ENCODE measurements around the gene PTPRT. TPM values are rescaled to one million over a fixed set of nuclear protein-coding genes. Genes with fewer than 3 reads are reported as not detected.

Gene PTPRT
- total and polyA plus RNA-seq, 2 donors (not counting 1 experiment from before 2014, with no cell fraction given): not detected

DNA sequence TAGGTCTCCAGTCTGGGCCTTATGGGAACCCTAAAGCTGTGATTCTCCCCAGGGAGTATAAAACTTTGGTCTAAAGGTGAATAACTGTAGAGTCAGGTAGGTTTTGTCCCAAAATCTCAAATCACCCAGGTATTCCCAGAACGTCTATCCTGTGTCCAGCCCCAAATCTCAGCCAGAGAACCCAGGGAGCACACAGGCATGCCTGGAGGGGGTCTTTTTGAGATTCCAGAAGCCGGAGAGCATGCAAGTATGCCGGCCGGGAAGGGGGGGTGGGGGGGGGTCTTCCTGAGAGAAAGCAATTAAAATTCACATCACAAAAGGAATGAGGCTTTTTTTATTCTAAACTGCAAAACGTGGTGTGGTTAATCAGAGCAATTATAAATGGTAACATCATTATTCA is 210.0 kb downstream of the PTPRT start:
- TF ChIP-seq, protein P1, sequence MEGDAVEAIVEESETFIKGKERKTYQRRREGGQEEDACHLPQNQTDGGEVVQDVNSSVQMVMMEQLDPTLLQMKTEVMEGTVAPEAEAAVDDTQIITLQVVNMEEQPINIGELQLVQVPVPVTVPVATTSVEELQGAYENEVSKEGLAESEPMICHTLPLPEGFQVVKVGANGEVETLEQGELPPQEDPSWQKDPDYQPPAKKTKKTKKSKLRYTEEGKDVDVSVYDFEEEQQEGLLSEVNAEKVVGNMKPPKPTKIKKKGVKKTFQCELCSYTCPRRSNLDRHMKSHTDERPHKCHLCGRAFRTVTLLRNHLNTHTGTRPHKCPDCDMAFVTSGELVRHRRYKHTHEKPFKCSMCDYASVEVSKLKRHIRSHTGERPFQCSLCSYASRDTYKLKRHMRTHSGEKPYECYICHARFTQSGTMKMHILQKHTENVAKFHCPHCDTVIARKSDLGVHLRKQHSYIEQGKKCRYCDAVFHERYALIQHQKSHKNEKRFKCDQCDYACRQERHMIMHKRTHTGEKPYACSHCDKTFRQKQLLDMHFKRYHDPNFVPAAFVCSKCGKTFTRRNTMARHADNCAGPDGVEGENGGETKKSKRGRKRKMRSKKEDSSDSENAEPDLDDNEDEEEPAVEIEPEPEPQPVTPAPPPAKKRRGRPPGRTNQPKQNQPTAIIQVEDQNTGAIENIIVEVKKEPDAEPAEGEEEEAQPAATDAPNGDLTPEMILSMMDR (conservative IDR thresholded peaks at IDR 0.05 in 1 of 2, IDR thresholded peaks at IDR 0.05 in 1 of 2; ENCODE audit: low read depth in 1 of 2, low read length in 2 of 2): no peak
- TF ChIP-seq EZH2 (IDR thresholded peaks at IDR 0.05; ENCODE audit: low read length, missing control alignments): no peak
- Histone ChIP-seq H3K9ac (ENCODE audit: insufficient read depth, low read length) (no peak overlapping the region), H3K4me1 (ENCODE audit: control insufficient read depth, extremely low read depth, insufficient read depth, low read length) (no peaks in the 10 kb centered on the region), H4K20me1 (ENCODE audit: control insufficient read depth, extremely low read depth, insufficient read depth, low read length) (no peaks in the 10 kb centered on the region), H3K36me3 (ENCODE audit: control insufficient read depth, insufficient read depth, low read length) (no peaks in the 10 kb centered on the region), H3K79me2 (ENCODE audit: control insufficient read depth, insufficient read depth, low read length) (no peaks in the 10 kb centered on the region), H2AFZ (ENCODE audit: low read length) (no peak overlapping the region), H3K27me3 (ENCODE audit: control insufficient read depth, insufficient read depth, low read length) (no peaks in the 10 kb centered on the region), H3K27ac (ENCODE audit: insufficient read depth, low read length) (no peak overlapping the region), H3K4me2 (ENCODE audit: extremely low read depth, insufficient read depth, low read length) (no peak overlapping the region), H3K4me3 (replicated peaks in 1 of 4; ENCODE audit: control extremely low read depth in 1 of 4, insufficient read depth in 1 of 4, low read depth in 3 of 4, low read length in 4 of 4) (no peak overlapping the region), H3K9me3 (ENCODE audit: control insufficient read depth, insufficient read depth, low read depth, low read length) (no peaks in the 10 kb centered on the region)
- no peak for DNase-seq (ENCODE audit: low read depth in 2 of 2)

- no peak overlapping the region for H2AFZ ChIP-seq (ENCODE audit: low read length)
- no peak for TF ChIP-seq EZH2 (IDR thresholded peaks at IDR 0.05; ENCODE audit: low read length, missing control alignments)
- TF ChIP-seq, protein P1 (conservative IDR thresholded peaks at IDR 0.05 in 1 of 2, IDR thresholded peaks at IDR 0.05 in 1 of 2; ENCODE audit: low read depth in 1 of 2, low read length in 2 of 2): no peak
- H3K79me2 ChIP-seq (ENCODE audit: control insufficient read depth, insufficient read depth, low read length): no peaks in the 10 kb centered on the region
- no peaks in the 10 kb centered on the region for H3K36me3 ChIP-seq (ENCODE audit: control insufficient read depth, insufficient read depth, low read length)
- no peak overlapping the region for H3K4me2 ChIP-seq (ENCODE audit: extremely low read depth, insufficient read depth, low read length)
- H3K27ac ChIP-seq (ENCODE audit: insufficient read depth, low read length): no peak overlapping the region
- H3K4me3 ChIP-seq (replicated peaks in 1 of 4; ENCODE audit: control extremely low read depth in 1 of 4, insufficient read depth in 1 of 4, low read depth in 3 of 4, low read length in 4 of 4): no peak overlapping the region
- no peak for DNase-seq (ENCODE audit: low read depth in 2 of 2)
- H4K20me1 ChIP-seq (ENCODE audit: control insufficient read depth, extremely low read depth, insufficient read depth, low read length): no peaks in the 10 kb centered on the region
- no peaks in the 10 kb centered on the region for H3K9me3 ChIP-seq (ENCODE audit: control insufficient read depth, insufficient read depth, low read depth, low read length)
- no peaks in the 10 kb centered on the region for H3K4me1 ChIP-seq (ENCODE audit: control insufficient read depth, extremely low read depth, insufficient read depth, low read length)
- H3K27me3 ChIP-seq (ENCODE audit: control insufficient read depth, insufficient read depth, low read length): no peaks in the 10 kb centered on the region
- H3K9ac ChIP-seq (ENCODE audit: insufficient read depth, low read length): no peak overlapping the region
Observed at GRCh38 chr20:42978184-42978974, 211.3 kb downstream of the PTPRT start.

GRCh38 chr20:42975974-42976373 is 213.7 kb downstream of the PTPRT start:
- H3K9ac ChIP-seq (ENCODE audit: insufficient read depth, low read length): no peak overlapping the region
- DNase-seq (ENCODE audit: low read depth in 2 of 2): no peak

More at GRCh38 chr20:42975974-42976373, 213.7 kb downstream of the PTPRT start:
- no peaks in the 10 kb centered on the region for H3K36me3 ChIP-seq (ENCODE audit: control insufficient read depth, insufficient read depth, low read length)
- no peak for TF ChIP-seq EZH2 (IDR thresholded peaks at IDR 0.05; ENCODE audit: low read length, missing control alignments)
- TF ChIP-seq, protein P1 (conservative IDR thresholded peaks at IDR 0.05 in 1 of 2, IDR thresholded peaks at IDR 0.05 in 1 of 2; ENCODE audit: low read depth in 1 of 2, low read length in 2 of 2): no peak
- H3K27me3 ChIP-seq (ENCODE audit: control insufficient read depth, insufficient read depth, low read length): no peaks in the 10 kb centered on the region
- H3K4me3 ChIP-seq (replicated peaks in 1 of 4; ENCODE audit: control extremely low read depth in 1 of 4, insufficient read depth in 1 of 4, low read depth in 3 of 4, low read length in 4 of 4): no peak overlapping the region
- H2AFZ ChIP-seq (ENCODE audit: low read length): no peak overlapping the region
- H3K4me1 ChIP-seq (ENCODE audit: control insufficient read depth, extremely low read depth, insufficient read depth, low read length): no peaks in the 10 kb centered on the region
- no peak overlapping the region for H3K4me2 ChIP-seq (ENCODE audit: extremely low read depth, insufficient read depth, low read length)
- H4K20me1 ChIP-seq (ENCODE audit: control insufficient read depth, extremely low read depth, insufficient read depth, low read length): no peaks in the 10 kb centered on the region
- H3K9me3 ChIP-seq (ENCODE audit: control insufficient read depth, insufficient read depth, low read depth, low read length): no peaks in the 10 kb centered on the region
- H3K27ac ChIP-seq (ENCODE audit: insufficient read depth, low read length): no peak overlapping the region
- no peaks in the 10 kb centered on the region for H3K79me2 ChIP-seq (ENCODE audit: control insufficient read depth, insufficient read depth, low read length)
